ENCODE results near the gene LYST. TPM values are rescaled to one million over a fixed set of nuclear protein-coding genes. Genes with fewer than 3 reads are reported as not detected.
"Not testable (repeated sequence)": the region's sequence is repeated elsewhere in the genome, so short reads cannot be mapped to it uniquely, and the experiment has no call there.

Gene LYST
- total RNA-seq, 4 donors from 2014 or later = 12.3 to 36.6 (median 21.0) TPM

DNA sequence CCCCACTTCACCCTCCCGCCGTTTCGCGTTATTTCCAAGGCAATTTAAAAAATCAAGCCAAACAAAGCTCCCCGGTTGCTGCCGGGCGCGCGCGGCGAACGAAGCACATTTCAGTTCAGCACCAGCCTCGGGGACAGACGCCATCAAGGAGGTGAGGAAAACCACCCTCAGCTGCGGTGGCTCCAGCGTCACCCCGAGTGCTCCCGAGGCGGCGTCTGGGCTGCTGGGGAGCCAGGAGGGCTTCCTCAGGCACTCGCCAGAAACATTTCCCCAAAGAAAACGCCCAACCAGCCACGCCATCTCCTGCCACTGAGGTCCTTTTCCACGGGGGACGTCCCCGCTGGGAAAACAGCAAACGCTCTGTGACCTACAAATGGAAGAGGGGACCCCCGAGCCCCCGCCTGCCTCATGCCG, 217.7 kb downstream of the LYST start:
- 0% methylated on average over 4 to 7 of the region's 30 CpGs for WGBS, 2 donors

DNA sequence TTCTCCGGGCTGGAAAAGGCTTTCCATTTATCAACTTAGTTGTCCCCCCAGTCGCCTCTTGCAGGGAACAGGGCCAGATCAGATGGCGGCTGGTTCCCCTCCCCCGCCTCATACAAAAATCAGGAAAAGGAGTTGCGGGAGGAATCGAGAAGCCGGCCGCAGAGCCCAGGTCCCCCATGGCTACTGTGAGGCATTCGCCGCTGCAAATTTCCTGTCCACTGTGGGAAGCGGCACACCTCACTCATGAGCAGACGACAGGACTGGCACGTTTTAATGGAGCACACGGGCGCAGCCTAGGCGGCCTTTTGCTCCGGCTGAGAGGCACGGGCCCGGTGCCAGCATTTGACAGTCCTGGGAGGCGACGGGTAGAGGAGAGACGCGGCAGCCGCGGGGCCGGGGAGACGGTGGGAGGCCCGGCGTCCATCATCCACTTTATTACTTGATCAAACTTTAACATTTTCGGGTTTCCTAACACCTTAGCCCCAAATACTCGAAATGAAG, 218.2 kb downstream of the LYST start:
- WGBS, 2 donors = 2 to 9% methylated on average over 12 to 21 of the region's 31 CpGs
- no peak for DNase-seq
- peak overlapping the region in 2 of 4 donors; percentile 42 for H3K27ac ChIP-seq
- peak overlapping the region; percentile 36 to 73 (median 52) for H3K4me3 ChIP-seq
- peaks cover 12 to 34% (median 25%) of the 10 kb centered on the region in 3 donors for H3K4me1 ChIP-seq
- no peaks in the 10 kb centered on the region for H3K36me3 ChIP-seq
- intact Hi-C loops (cut with DNase I) = no loop called here
- no peak for TF ChIP-seq POLR2A (IDR thresholded peaks at IDR 0.05)
- TF ChIP-seq, protein P1, sequence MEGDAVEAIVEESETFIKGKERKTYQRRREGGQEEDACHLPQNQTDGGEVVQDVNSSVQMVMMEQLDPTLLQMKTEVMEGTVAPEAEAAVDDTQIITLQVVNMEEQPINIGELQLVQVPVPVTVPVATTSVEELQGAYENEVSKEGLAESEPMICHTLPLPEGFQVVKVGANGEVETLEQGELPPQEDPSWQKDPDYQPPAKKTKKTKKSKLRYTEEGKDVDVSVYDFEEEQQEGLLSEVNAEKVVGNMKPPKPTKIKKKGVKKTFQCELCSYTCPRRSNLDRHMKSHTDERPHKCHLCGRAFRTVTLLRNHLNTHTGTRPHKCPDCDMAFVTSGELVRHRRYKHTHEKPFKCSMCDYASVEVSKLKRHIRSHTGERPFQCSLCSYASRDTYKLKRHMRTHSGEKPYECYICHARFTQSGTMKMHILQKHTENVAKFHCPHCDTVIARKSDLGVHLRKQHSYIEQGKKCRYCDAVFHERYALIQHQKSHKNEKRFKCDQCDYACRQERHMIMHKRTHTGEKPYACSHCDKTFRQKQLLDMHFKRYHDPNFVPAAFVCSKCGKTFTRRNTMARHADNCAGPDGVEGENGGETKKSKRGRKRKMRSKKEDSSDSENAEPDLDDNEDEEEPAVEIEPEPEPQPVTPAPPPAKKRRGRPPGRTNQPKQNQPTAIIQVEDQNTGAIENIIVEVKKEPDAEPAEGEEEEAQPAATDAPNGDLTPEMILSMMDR (IDR thresholded peaks at IDR 0.05) = no peak
- H3K27me3 ChIP-seq = peaks cover 0 to 92% (median 9%) of the 10 kb centered on the region in 4 donors
- H3K9me3 ChIP-seq = no peaks in the 10 kb centered on the region

More for the DNA sequence above, 217.7 kb downstream of the LYST start:
- TF ChIP-seq, protein P1 (IDR thresholded peaks at IDR 0.05) = no peak
- no peaks in the 10 kb centered on the region for H3K36me3 ChIP-seq
- peak overlapping the region in 3 of 4 donors; percentile 19 to 42 (median 42) for H3K27ac ChIP-seq
- H3K9me3 ChIP-seq = no peaks in the 10 kb centered on the region
- peak overlapping the region; percentile 36 to 73 (median 52) for H3K4me3 ChIP-seq
- intact Hi-C loops (cut with DNase I) = no loop called here
- H3K27me3 ChIP-seq = peaks cover 0 to 97% (median 9%) of the 10 kb centered on the region in 4 donors
- no peak for DNase-seq
- peaks cover 12 to 34% (median 25%) of the 10 kb centered on the region in 3 donors for H3K4me1 ChIP-seq

DNA sequence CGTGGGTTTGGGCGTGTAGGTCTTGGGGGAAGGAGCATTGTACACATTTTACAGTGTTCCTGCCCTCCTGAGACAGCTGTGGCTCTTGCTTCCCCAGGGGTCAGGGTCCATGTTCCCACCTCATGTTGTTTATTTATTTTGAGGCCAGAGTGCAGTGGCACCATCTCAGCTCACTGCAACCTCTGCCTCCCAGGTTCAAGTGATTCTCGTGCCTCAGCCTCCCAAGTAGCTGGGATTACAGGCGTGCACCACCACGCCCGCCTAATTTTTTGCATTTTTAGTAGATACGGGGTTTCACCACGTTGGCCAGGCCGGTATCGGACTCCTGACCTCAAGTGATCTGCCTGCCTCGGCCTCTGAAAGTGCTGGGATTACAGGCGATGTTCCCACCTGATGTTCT, 219.2 kb downstream of the LYST start:
- intact Hi-C loops (cut with DNase I); DNase-seq; H3K4me3 ChIP-seq; H3K27ac ChIP-seq; H3K36me3 ChIP-seq; H3K9me3 ChIP-seq: not testable (repeated sequence)
- Histone ChIP-seq H3K4me1 (peaks cover 12 to 40% (median 25%) of the 10 kb centered on the region in 3 donors), H3K27me3 (peaks cover 0 to 83% (median 9%) of the 10 kb centered on the region in 4 donors)
- WGBS, 2 donors = 81 to 87% methylated on average over 12 of the region's 12 CpGs

DNA sequence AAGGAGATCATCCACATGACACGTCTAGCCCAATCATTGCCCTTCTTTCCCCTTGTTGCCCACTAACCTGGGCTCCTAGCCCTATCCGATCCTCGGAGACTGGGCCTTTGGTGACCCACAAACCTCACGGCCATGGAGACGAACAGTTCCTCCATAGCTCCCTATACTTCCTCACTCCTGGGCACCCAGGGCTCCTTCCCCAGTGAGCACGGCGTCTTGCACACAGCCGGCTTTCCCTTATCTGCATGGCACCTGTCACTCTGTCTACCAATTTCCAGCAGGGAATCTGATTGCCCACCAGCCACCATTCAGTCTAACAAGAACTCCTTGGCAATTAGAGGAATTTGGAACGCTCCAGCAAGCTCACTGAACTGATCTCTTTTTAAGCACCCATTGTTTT, 220.2 kb downstream of the LYST start:
- 79 to 84% methylated on average over 9 of the region's 9 CpGs for WGBS, 2 donors
- no peaks in the 10 kb centered on the region for H3K36me3 ChIP-seq
- DNase-seq = no peak
- peaks cover 15 to 51% (median 25%) of the 10 kb centered on the region in 3 donors for H3K4me1 ChIP-seq
- no peak overlapping the region for H3K27ac ChIP-seq
- H3K4me3 ChIP-seq = no peak overlapping the region
- H3K27me3 ChIP-seq = peaks cover 0 to 72% (median 8%) of the 10 kb centered on the region in 4 donors
- intact Hi-C loops (cut with DNase I) = no loop called here
- no peaks in the 10 kb centered on the region for H3K9me3 ChIP-seq
- TF ChIP-seq POLR2A (IDR thresholded peaks at IDR 0.05) = no peak
- TF ChIP-seq, protein P1 (IDR thresholded peaks at IDR 0.05) = no peak

DNA sequence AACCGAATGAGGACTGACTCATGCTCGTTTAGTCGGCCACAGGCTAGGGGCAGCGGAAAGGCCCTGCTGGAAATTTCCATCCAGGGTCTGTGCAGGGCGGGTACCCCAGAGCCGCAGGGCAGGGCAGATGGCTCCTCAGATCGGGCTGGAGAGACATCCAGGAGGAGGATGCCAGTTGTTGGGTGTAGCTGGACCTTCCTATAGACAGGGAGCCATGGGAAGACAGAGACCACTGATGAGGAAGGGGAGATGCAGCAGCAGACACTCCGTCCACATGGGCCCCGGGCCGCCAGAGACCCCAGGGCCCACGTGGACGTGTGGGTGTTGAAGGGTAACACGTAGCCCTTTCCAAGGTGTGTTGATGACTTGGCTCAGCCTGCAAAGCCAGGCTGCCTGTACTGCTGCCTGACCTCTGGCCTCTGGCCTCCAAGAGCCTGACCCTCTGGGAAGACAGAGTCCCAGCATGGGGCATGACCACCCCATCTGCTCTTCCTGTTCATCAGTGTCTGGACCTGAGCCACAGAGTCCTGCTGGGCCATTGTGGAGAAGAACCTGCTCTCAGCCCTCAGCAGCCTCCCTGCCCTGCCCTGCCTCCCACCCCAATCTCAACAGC, 221.9 kb downstream of the LYST start:
- WGBS, 2 donors = 70 to 75% methylated on average over 2 to 7 of the region's 13 CpGs
- peaks cover 0 to 60% (median 6%) of the 10 kb centered on the region in 4 donors for H3K27me3 ChIP-seq
- H3K27ac ChIP-seq = no peak overlapping the region
- H3K9me3 ChIP-seq = no peaks in the 10 kb centered on the region
- TF ChIP-seq POLR2A (IDR thresholded peaks at IDR 0.05) = no peak
- TF ChIP-seq, protein P1 (IDR thresholded peaks at IDR 0.05) = no peak
- no peak for DNase-seq
- H3K36me3 ChIP-seq = no peaks in the 10 kb centered on the region
- intact Hi-C loops (cut with DNase I) = no loop called here
- H3K4me3 ChIP-seq = no peak overlapping the region
- H3K4me1 ChIP-seq = peaks cover 10 to 38% (median 17%) of the 10 kb centered on the region in 3 donors
